Measurements from ENCODE around the gene COL6A5.

Gene COL6A5

DNA sequence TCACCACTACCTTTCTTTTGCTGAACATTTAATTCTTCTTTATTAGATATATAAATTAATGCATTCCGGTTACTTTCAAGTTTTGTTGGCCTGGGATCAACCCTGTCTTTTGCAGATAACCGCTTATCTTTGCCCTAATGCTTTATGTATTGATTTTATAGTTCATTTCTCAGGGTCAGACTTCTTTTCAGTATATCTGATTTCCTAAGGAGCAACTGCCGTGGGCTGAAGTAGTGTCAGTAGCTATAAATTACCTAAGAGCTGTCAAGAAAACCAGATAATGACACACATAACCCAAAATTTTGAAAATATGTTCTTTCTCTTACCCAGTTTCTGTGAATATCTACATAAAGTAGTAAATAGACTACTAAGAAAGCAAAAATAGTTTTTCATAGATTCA, 38.0 kb downstream of the COL6A5 start:
- in situ Hi-C loops (cut with MboI; ENCODE audit: low sequenced_read_pairs, unreplicated experiment), result no loop called here
- no peak for DNase-seq (ENCODE audit: low spot score)
- TF ChIP-seq, protein P1, sequence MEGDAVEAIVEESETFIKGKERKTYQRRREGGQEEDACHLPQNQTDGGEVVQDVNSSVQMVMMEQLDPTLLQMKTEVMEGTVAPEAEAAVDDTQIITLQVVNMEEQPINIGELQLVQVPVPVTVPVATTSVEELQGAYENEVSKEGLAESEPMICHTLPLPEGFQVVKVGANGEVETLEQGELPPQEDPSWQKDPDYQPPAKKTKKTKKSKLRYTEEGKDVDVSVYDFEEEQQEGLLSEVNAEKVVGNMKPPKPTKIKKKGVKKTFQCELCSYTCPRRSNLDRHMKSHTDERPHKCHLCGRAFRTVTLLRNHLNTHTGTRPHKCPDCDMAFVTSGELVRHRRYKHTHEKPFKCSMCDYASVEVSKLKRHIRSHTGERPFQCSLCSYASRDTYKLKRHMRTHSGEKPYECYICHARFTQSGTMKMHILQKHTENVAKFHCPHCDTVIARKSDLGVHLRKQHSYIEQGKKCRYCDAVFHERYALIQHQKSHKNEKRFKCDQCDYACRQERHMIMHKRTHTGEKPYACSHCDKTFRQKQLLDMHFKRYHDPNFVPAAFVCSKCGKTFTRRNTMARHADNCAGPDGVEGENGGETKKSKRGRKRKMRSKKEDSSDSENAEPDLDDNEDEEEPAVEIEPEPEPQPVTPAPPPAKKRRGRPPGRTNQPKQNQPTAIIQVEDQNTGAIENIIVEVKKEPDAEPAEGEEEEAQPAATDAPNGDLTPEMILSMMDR (IDR thresholded peaks at IDR 0.05; ENCODE audit: borderline replicate concordance, control extremely low read depth, extremely low read depth, insufficient read depth, missing control alignments), result no peak

DNA sequence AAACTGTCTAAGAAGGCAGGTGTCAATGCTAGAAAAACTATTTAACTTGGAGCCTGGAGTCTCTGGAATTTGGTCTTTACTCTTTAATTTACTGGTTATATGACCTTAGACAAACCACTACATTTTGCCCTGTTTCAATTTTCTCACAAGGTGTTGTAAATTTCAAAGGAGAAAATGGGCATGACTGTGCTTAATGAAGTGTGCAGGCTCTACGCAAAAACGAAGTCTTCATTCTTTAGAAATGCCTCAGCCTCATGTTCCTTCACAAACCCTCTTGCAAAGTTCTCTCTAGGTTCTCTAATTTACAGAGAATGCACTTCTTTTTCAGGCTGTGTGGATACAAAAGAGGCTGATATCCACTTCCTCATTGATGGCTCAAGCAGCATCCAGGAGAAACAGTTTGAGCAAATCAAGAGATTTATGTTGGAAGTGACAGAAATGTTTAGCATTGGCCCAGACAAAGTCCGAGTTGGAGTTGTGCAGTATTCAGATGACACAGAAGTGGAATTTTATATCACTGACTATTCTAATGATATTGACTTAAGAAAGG, 39.1 kb downstream of the COL6A5 start:
- TF ChIP-seq, protein P1 (IDR thresholded peaks at IDR 0.05; ENCODE audit: borderline replicate concordance, control extremely low read depth, extremely low read depth, insufficient read depth, missing control alignments), result no peak
- in situ Hi-C loops (cut with MboI; ENCODE audit: low sequenced_read_pairs, unreplicated experiment), result no loop called here
- no peak for DNase-seq (ENCODE audit: low spot score)

DNA sequence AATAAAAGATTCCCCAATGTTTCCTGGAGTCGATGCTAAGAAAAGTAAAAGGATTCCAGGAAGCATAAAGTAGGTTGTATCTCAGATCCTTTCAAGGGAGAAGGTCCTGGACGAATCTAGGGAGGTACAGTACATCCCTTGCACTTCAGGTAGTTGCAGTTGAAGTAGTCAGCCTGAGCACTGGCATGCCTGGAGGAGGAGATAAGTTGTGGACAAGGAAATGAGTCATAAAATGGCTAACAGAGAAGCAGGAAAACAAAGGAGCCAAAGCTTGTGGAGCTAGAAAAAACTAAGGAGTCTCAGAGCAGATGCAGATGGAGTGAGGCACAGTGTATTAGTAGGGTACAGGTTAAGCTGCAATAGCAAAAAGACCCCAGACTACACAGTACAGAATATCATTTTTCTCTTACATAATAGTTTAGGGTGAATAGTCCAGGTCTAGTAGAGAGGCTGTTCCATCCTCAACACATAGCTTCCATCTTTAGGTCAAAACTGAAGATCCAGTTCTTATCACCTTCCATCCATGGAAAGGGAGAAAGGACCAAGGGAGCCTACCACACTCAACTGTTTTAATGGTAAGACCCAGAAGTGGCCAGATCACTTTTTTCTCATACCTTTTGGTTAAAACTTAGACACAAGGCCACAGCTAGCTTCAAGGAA, 41.3 kb downstream of the COL6A5 start:
- no peak for DNase-seq (ENCODE audit: low spot score)
- TF ChIP-seq, protein P1 (IDR thresholded peaks at IDR 0.05; ENCODE audit: borderline replicate concordance, control extremely low read depth, extremely low read depth, insufficient read depth, missing control alignments), result no peak
- in situ Hi-C loops (cut with MboI; ENCODE audit: low sequenced_read_pairs, unreplicated experiment), result no loop called here

DNA sequence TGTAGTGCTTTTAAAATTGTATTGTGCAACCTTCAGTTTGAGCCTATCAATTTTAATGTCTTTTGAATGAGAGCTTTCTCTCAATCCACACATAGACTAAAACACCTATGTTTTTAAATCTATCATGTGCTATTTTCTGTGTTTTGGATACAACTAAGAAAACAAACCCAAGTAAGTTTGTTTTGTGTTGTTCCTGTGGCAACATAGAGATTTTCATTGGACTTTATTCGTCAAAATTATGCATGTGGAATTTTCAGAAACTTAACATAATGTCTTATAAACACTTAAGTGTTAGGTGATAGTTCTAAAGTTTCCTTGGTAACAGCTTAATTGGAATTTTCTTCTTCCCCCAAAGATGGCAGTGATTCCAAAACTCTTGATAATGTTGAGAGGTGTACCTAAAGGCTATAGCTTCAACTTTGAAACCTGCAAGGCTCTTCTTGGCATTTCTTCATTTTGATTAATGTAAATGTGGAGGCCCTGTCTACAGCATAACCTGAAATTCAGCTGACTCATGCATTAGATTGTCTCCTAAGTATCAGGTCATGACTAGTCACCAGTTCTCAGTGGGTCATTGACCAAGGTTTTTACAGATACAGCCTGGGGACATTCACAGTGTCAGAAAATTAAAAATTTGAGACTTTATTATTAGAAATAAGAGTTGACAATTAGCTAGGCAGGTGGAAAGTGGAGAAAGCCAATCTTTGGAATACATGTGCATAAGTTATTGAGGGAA, 44.4 kb downstream of the COL6A5 start:
- TF ChIP-seq, protein P1 (IDR thresholded peaks at IDR 0.05; ENCODE audit: borderline replicate concordance, control extremely low read depth, extremely low read depth, insufficient read depth, missing control alignments), result no peak
- in situ Hi-C loops (cut with MboI; ENCODE audit: low sequenced_read_pairs, unreplicated experiment), result no loop called here
- DNase-seq (ENCODE audit: low spot score), result no peak

DNA sequence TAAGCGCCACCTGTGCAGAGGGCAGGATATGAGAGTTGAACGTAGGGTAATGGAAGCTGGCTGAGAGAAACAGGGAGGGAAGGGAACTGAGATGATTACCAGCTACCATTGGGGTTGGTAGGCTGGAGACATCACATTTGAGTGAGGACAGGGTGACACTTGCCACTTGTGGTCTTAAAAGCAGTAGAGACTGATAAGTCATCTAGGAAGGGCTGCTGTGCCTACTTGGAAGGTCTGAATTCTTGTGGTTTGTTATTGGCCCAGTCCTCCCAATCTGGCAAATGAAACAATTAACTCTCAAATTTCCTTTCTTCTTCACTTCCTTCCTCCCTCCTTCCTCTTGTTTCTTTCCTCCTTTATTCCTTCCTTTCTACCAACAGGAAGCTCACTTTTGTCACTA, 46.8 kb downstream of the COL6A5 start:
- TF ChIP-seq, protein P1 (IDR thresholded peaks at IDR 0.05; ENCODE audit: borderline replicate concordance, control extremely low read depth, extremely low read depth, insufficient read depth, missing control alignments), result no peak
- in situ Hi-C loops (cut with MboI; ENCODE audit: low sequenced_read_pairs, unreplicated experiment), result no loop called here
- no peak for DNase-seq (ENCODE audit: low spot score)

DNA sequence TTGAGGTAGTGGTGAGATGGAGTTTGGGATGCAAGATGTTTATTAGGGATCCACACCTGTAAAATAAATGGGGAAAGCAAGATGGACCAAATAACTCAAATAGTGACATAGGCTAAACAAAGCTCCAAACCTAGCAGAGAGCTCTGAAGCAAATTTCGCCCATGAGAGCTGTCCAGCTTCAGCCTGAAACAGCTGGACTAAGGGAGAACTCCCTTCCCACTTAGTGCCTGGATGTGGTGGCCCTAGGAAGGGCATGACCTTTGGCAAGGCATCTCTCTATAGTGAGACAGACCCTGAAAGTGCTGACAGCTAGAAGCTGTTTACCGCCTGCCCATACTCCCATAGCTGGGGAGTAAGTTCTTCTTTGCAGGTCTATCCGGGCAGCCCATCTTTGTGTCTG, 48.1 kb downstream of the COL6A5 start:
- no peak for DNase-seq (ENCODE audit: low spot score)
- TF ChIP-seq, protein P1 (IDR thresholded peaks at IDR 0.05; ENCODE audit: borderline replicate concordance, control extremely low read depth, extremely low read depth, insufficient read depth, missing control alignments), result no peak
- in situ Hi-C loops (cut with MboI; ENCODE audit: low sequenced_read_pairs, unreplicated experiment), result no loop called here

Data from GM13976 (cell line).